A673 (cell line): ENCODE data around the gene HYAL3. TPM values are rescaled to one million over a fixed set of nuclear protein-coding genes. Genes with fewer than 3 reads are reported as not detected.

Experiments
- BruUV-seq: library from RNA; stranded (reverse); fragments of 400-500 nt; replicated peaks from 2 replicates; lab custom pipeline; 2021; lab: Mats Ljungman, UMichigan
- CTCF ChIA-PET: fragments of 300-600 bp; sonication (Branson Sonifier 250); formaldehyde crosslinking; loops from one replicate; lab custom pipeline; 2022; ENCODE audit warnings: antibody characterized with exemption; lab: Charles Lee
- POLR2A ChIA-PET: fragments of 300-600 bp; sonication (Branson Sonifier 250); formaldehyde crosslinking; loops from one replicate; lab custom pipeline; 2022; ENCODE audit warnings: antibody characterized with exemption; ENCODE audit not compliant: low non-redundant PET; lab: Charles Lee
- DNase-seq: peaks from one replicate; pipeline ENCODE4 v3.0.0-alpha.2; 2015; ENCODE audit warnings: low spot score
- H3K27ac ChIP-seq: fragments of 200-600 bp; sonication (generic); 2 replicates; pipeline ENCODE4 v1.5.1; 2016; ENCODE audit warnings: mixed run types, low read depth, mild to moderate bottlenecking, mixed read lengths, antibody characterized with exemption, low read length; ENCODE audit not compliant: poor library complexity, severe bottlenecking
- H3K27me3 ChIP-seq: fragments of 200-600 bp; sonication (generic); replicated peaks from 2 replicates; pipeline ENCODE4 v1.6.1; 2017; ENCODE audit warnings: mixed run types, low read depth, mild to moderate bottlenecking, mixed read lengths, antibody characterized with exemption, low read length; ENCODE audit not compliant: insufficient read depth, poor library complexity
- H3K36me3 ChIP-seq: fragments of 200-600 bp; sonication (generic); 2 replicates; pipeline ENCODE4 v1.6.1; 2016; ENCODE audit warnings: mixed run types, mild to moderate bottlenecking, mixed read lengths, antibody characterized with exemption, low read length; ENCODE audit not compliant: insufficient read depth, poor library complexity, severe bottlenecking
- H3K4me1 ChIP-seq: fragments of 200-600 bp; sonication (generic); 2 replicates; pipeline ENCODE4 v1.6.1; 2017; ENCODE audit warnings: mixed run types, mild to moderate bottlenecking, mixed read lengths, antibody characterized with exemption, low read length; ENCODE audit not compliant: insufficient read depth, poor library complexity, severe bottlenecking
- H3K4me3 ChIP-seq: fragments of 200-600 bp; sonication (generic); 2 replicates; pipeline ENCODE4 v1.5.1; 2016; ENCODE audit warnings: low read depth, mixed run types, mild to moderate bottlenecking, mixed read lengths, low read length; ENCODE audit not compliant: poor library complexity, severe bottlenecking
- H3K9me3 ChIP-seq: fragments of 200-600 bp; sonication (generic); 2 replicates; pipeline ENCODE4 v1.6.1; 2016; ENCODE audit warnings: mixed run types, low read depth, mild to moderate bottlenecking, mixed read lengths, antibody characterized with exemption, low read length; ENCODE audit not compliant: poor library complexity, severe bottlenecking
- EZH2 ChIP-seq: fragments of 200-600 bp; sonication (generic); IDR thresholded peaks from 2 replicates; pipeline ENCODE4 v1.6.1; 2017; ENCODE audit warnings: borderline replicate concordance, low read depth, mild to moderate bottlenecking, mixed read lengths, antibody characterized with exemption, low read length; ENCODE audit not compliant: poor library complexity, severe bottlenecking
- intact Hi-C: fragments of 100-400 bp; cut with micrococcal nuclease; formaldehyde crosslinking; loops from one replicate; pipeline ENCODE4 v1.10.0; 2022; ENCODE audit not compliant: unreplicated experiment
- total RNA-seq: library from RNA; stranded (reverse); gene quantifications from 2 replicates; pipeline ENCODE4 v1.2.3, GENCODE V29; 2021
- TF ChIP-seq, protein P1 (sequence below): fragments of 300-800, 200-600 bp; sonication (generic); conservative IDR thresholded peaks from 2 replicates; pipeline ENCODE4 v1.5.1; 2017; ENCODE audit warnings: low read depth, mild to moderate bottlenecking, antibody characterized with exemption, low read length, moderate library complexity, mixed read lengths

Gene HYAL3
- total RNA-seq, 1 experiment from 2014 or later = 3.0 TPM

DNA sequence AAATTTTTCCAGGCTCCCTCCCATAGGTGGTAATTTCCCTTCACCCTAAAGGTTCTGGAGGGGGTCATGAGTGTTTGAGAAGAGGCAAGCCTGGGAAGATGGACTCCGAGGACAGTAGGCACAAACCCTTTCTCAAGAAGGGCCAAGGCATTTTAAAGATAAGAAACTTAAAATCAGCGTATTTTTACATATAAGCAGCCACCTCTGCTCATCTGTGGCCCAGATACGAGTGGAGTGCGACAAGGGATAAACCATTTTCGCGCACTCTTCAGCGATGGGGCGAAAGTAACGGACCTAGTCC lies 40.9 kb upstream of the HYAL3 start:
- POLR2A ChIA-PET = no interaction called here
- intact Hi-C loops = no loop called here
- TF ChIP-seq, protein P1, sequence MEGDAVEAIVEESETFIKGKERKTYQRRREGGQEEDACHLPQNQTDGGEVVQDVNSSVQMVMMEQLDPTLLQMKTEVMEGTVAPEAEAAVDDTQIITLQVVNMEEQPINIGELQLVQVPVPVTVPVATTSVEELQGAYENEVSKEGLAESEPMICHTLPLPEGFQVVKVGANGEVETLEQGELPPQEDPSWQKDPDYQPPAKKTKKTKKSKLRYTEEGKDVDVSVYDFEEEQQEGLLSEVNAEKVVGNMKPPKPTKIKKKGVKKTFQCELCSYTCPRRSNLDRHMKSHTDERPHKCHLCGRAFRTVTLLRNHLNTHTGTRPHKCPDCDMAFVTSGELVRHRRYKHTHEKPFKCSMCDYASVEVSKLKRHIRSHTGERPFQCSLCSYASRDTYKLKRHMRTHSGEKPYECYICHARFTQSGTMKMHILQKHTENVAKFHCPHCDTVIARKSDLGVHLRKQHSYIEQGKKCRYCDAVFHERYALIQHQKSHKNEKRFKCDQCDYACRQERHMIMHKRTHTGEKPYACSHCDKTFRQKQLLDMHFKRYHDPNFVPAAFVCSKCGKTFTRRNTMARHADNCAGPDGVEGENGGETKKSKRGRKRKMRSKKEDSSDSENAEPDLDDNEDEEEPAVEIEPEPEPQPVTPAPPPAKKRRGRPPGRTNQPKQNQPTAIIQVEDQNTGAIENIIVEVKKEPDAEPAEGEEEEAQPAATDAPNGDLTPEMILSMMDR = no peak
- no peak for TF ChIP-seq EZH2
- no TSS peak for BruUV-seq
- Histone ChIP-seq H3K27ac (no peak overlapping the region), H3K4me1 (no peaks in the 10 kb centered on the region), H3K4me3 (no peak overlapping the region), H3K36me3 (no peaks in the 10 kb centered on the region), H3K9me3 (no peaks in the 10 kb centered on the region), H3K27me3 (no peaks in the 10 kb centered on the region)
- CTCF ChIA-PET = no interaction called here
- no peak for DNase-seq

DNA sequence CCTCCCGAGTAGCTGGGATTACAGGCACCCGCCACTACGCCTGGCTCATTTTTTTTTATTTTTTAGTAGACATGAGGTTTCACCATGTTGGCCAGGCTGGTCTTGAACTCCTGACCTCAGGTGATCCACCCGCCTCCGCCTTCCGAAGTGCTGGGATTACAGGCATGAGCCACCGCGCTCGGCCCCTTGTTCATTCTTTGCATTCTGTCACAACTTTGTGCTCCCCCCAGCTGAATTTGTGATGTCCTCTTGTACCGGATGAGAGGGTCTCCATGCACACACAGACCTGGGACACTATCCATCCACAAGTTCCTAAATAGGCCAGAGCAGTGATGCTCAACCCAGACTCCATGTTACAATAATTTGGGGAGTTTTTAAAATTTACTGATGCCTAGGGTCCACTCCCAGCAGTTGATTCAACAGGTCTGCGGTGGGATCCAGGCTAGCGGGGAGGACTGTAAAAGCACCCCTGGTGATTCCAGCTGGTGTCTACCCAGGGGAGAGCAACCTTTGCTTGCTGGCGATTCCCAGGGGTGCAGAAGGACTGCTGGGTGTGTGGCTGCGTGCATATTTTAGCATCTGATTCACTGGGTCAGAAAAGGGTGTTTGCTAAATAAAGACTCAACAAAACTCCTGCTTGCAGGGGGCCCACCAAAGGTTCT lies 40.4 kb upstream of the HYAL3 start:
- BruUV-seq = no TSS peak
- no peak overlapping the region for H3K4me3 ChIP-seq
- TF ChIP-seq, protein P1 = no peak
- no peak for TF ChIP-seq EZH2
- H3K27ac ChIP-seq = no peak overlapping the region
- intact Hi-C loops = no loop called here
- ChIA-PET POLR2A (no interaction called here), CTCF (no interaction called here)
- H3K36me3 ChIP-seq = no peaks in the 10 kb centered on the region
- H3K27me3 ChIP-seq = no peaks in the 10 kb centered on the region
- no peaks in the 10 kb centered on the region for H3K4me1 ChIP-seq
- H3K9me3 ChIP-seq = no peaks in the 10 kb centered on the region
- DNase-seq = no peak

DNA sequence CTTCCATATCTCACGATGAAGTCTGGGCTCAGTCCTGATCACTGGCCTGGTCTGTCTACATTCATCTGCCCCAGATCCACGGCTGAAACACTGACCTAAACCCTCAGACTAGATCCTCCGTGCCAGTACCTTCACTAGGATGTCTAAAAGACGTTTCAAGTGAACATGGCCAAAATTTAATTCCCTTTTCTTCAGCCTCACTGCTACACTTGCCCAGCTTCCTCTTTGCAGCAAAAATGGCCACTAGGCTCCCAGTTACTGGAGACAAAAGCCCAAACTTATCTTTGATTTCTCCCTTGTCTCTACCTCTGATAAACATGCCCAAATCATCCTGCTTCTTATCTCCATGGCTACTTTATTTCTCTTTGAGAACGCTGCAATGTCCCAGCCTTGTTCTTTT lies 39.8 kb upstream of the HYAL3 start:
- no peaks in the 10 kb centered on the region for H3K4me1 ChIP-seq
- ChIA-PET POLR2A (interaction anchor here (0.7 kb wide), 1 partner anchor 10 kb away, joined by 27 read pairs; no protein-coding TSS in a partner anchor), CTCF (no interaction called here)
- H3K36me3 ChIP-seq = no peaks in the 10 kb centered on the region
- H3K27ac ChIP-seq = no peak overlapping the region
- no peaks in the 10 kb centered on the region for H3K27me3 ChIP-seq
- TF ChIP-seq EZH2 = no peak
- TF ChIP-seq, protein P1 = no peak
- no TSS peak for BruUV-seq
- DNase-seq = no peak
- H3K4me3 ChIP-seq = no peak overlapping the region
- intact Hi-C loops = no loop called here
- no peaks in the 10 kb centered on the region for H3K9me3 ChIP-seq
